RWPE1 (cell line): Measurements from ENCODE around the gene C2orf78.
"Not testable (repeated sequence)": the region's sequence is repeated elsewhere in the genome, so short reads cannot be mapped to it uniquely, and the experiment has no call there.

Experiments used
- CTCF ChIA-PET: fragments of 350-600 bp; sonication (Branson Sonifier 250); formaldehyde crosslinking; extraction: SDS; loops from one replicate; lab custom pipeline; 2021; lab: Yijun Ruan, JAX
- POLR2A ChIA-PET: fragments of 400-600 bp; formaldehyde crosslinking; extraction: SDS; loops from one replicate; lab custom pipeline; 2020; ENCODE audit warnings: antibody characterized with exemption; ENCODE audit not compliant: low non-redundant PET; lab: Yijun Ruan, JAX
- DNase-seq: peaks from one replicate; pipeline ENCODE4 v3.0.0; 2012; ENCODE audit warnings: low spot score
- H3K27ac ChIP-seq: fragments of 450-650 bp; 2 replicates; pipeline ENCODE4 v1.5.1; 2017
- TF ChIP-seq, protein P1 (sequence below): fragments of 450-650 bp; conservative IDR thresholded peaks from 2 replicates; pipeline ENCODE4 v1.5.1; 2017; ENCODE audit warnings: low read depth, mild to moderate bottlenecking

C2orf78 gene

DNA sequence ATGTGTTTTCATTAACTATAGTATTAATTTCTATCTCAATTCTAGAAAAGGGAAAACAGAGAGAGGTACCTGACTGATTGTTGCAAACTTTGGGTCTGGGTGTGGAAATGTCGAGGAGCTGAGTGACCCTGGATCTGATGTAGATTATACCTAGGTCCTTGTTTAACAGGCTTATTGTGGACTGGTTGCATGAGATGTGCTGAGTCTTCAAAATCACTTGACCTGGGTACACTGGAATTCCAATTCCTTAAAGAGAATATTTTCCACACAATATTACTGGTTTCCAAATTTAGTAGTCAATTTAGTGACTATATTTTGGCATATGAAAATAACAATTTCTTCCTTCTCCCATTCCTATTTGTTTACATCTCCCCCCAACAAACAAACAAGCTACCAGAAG is 17.6 kb upstream of the C2orf78 start:
- POLR2A ChIA-PET, result no interaction called here
- TF ChIP-seq, protein P1, sequence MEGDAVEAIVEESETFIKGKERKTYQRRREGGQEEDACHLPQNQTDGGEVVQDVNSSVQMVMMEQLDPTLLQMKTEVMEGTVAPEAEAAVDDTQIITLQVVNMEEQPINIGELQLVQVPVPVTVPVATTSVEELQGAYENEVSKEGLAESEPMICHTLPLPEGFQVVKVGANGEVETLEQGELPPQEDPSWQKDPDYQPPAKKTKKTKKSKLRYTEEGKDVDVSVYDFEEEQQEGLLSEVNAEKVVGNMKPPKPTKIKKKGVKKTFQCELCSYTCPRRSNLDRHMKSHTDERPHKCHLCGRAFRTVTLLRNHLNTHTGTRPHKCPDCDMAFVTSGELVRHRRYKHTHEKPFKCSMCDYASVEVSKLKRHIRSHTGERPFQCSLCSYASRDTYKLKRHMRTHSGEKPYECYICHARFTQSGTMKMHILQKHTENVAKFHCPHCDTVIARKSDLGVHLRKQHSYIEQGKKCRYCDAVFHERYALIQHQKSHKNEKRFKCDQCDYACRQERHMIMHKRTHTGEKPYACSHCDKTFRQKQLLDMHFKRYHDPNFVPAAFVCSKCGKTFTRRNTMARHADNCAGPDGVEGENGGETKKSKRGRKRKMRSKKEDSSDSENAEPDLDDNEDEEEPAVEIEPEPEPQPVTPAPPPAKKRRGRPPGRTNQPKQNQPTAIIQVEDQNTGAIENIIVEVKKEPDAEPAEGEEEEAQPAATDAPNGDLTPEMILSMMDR, result no peak
- no peak for DNase-seq
- H3K27ac ChIP-seq, result no peak overlapping the region
- CTCF ChIA-PET, result no interaction called here

DNA sequence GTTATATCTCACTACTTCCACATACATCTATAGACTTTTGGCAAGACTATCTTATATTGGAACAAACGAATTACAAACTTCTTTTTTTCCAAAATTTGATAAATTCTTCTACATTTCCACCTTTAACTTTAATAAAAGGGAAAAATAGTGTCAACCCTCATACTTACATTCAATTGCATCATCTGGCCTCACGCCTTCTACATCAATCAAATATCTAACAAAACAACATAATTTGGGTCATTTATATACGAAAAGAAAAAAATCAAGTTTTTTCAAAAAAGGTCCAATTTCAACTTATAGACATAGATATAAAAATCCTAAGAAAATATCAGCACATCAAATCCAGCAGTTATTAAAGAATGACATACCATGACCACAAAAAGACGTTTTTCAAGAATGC is 17.0 kb upstream of the C2orf78 start:
- DNase-seq, result no peak
- TF ChIP-seq, protein P1, result no peak
- CTCF ChIA-PET, result interaction anchor here (0.6 kb wide), 1 partner anchor 381 kb away, joined by 3 read pairs; no protein-coding TSS in a partner anchor
- POLR2A ChIA-PET, result no interaction called here
- H3K27ac ChIP-seq, result no peak overlapping the region

DNA sequence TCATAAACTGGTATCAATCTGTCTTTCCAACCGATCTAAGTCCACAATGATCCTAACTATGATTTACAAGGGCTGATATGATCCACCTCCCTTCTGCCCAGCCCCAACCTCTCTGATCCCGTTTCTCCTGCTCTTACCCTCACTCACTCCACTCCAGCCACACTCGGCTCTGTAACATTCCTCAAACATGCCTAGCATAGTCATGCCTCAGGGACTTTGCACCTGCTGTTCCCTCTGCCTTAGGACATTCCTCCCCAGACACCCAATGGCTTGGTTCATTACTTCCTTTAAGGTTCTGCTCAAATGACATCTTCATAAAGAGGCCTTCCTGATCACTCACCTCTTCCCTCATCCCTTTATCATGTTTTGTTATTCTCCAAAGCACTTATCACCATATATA is 13.3 kb upstream of the C2orf78 start:
- H3K27ac ChIP-seq, result no peak overlapping the region
- DNase-seq, result no peak
- ChIA-PET POLR2A (interaction anchor here (0.6 kb wide), 1 partner anchor 9 kb away, joined by 5 read pairs; no protein-coding TSS in a partner anchor), CTCF (no interaction called here)
- TF ChIP-seq, protein P1, result no peak

DNA sequence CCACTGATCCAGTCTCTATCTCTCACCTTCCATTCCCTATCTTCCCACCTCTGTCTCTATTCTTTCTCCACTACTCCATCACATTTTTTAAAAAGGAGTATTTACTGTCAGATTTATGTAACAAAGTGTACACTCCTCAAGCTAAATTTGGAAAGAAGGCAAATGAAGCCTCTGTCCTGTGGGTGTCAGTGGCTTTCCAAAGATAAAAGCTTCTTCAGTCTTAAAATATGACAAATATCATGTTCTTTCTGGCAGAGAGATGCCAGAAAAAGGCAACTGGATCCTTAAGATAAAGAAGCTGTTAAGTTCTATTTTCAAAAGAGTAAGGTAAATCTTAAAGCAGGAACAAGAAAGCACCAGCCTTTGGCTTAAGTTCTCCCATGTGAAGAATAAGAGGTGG is 11.2 kb upstream of the C2orf78 start:
- no peak overlapping the region for H3K27ac ChIP-seq
- TF ChIP-seq, protein P1, result no peak
- DNase-seq, result no peak
- CTCF ChIA-PET, result no interaction called here
- POLR2A ChIA-PET, result no interaction called here

DNA sequence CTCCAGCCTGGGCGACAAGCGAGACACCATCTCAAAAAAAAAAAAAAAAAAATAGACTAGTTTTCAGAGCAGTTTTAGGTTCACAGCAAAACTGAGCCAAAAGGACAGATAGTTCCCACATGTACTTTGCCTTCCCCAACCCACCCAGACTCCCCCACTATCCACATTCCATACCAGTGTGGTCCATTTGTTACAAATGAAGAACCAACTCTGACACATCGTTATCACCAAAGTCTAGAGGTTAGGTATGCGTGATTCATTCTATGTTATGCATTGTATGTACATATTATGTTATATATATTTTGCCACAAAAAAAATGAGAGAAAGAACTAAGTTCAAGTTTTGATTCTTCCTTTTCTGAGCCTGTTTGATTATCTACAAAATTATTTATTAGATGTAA is 7.6 kb upstream of the C2orf78 start:
- TF ChIP-seq, protein P1, result no peak

DNA sequence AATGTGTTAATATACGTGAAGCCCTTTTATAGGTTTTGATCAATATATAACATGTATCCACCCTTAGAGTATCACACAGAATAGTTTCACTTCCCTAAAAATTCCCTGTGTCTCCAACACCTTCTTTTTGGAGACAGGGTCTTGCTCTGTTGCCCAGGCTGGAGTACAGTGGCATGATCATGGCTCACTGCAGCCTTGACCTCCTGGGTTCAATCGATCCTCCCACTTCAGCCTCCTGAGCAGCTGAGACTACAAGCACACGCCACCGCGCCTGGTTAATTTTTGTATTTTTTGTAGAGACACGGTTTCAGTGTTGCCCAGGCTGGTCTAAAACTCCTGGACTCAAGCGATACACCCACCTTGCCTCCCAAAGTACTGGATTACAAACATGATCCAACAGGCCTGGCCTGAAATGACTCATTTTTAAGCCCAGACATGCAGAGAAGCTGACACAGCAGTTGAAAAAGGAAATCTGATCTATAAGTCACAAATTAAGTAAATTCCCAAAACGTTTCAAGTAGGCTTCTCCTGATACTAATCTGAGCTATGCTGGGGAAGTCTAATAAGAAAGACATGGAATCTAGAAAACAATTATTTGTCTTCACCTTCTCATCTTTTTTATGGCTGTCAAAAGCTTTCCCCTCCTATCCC is 7.0 kb upstream of the C2orf78 start:
- peak; percentile 79 for DNase-seq
- CTCF ChIA-PET, result interaction anchor here (0.6 kb wide), 2 partner anchors 194 to 353 kb away, joined by 3 read pairs; no protein-coding TSS in a partner anchor
- POLR2A ChIA-PET, result no interaction called here
- H3K27ac ChIP-seq, result peak overlapping the region; percentile 92
- TF ChIP-seq, protein P1, result no peak

More for the DNA sequence above, 7.6 kb upstream of the C2orf78 start:
- DNase-seq, result peak; percentile 85
- CTCF ChIA-PET, result no interaction called here
- H3K27ac ChIP-seq, result peak overlapping the region; percentile 92
- POLR2A ChIA-PET, result no interaction called here

DNA sequence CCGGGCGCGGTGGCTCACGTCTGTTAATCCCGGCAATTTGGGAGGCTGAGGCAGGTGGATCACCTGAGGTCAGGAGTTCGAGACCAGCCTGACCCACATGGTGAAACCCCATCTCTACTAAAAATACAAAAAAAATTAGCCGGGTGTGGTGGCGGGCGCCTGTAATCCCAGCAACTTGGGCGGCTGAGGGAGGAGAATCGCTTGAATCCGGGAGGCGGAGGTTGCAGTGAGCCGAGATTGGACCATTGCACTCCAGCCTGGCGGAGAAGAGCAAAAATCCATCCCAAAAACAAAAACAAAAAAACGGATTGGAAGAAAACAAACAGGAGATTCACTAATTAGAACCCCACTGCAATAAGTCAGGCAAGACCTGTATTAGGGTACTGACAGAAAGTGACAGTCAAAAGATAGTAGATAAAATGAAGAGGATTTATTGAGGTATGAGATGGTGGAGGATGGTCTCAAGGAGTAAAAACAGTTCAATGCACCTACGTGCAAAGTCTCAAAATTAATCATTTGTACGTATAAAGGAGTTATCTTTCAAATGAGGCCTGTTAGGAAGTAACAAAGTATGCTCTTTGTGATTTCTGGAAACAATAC is 5.0 kb upstream of the C2orf78 start:
- POLR2A ChIA-PET, result interaction anchor here (0.6 kb wide), 1 partner anchor 8 kb away, joined by 5 read pairs; no protein-coding TSS in a partner anchor
- DNase-seq, result not testable (repeated sequence)
- CTCF ChIA-PET, result interaction anchor here (0.5 to 0.9 kb wide), 2 partner anchors 180 to 482 kb away, joined by 3 to 6 read pairs; no protein-coding TSS in a partner anchor
- peak overlapping the region; percentile 56 for H3K27ac ChIP-seq
